GM23248 (cell line): Measurements from ENCODE around the gene EHMT2.

Experiments
- EZH2 ChIP-seq: fragments of 200-600 bp; sonication (generic); IDR thresholded peaks from 2 replicates; pipeline ENCODE4 v1.6.1; 2018; ENCODE audit warnings: antibody characterized with exemption, mild to moderate bottlenecking; ENCODE audit not compliant: insufficient read depth, poor library complexity, severe bottlenecking
- EZH2phosphoT487 ChIP-seq: fragments of 200-600 bp; sonication (generic); IDR thresholded peaks from 2 replicates; pipeline ENCODE4 v1.6.1; 2018; ENCODE audit warnings: antibody characterized with exemption, moderate library complexity, mild to moderate bottlenecking, low read depth; ENCODE audit not compliant: insufficient read depth

DNA sequence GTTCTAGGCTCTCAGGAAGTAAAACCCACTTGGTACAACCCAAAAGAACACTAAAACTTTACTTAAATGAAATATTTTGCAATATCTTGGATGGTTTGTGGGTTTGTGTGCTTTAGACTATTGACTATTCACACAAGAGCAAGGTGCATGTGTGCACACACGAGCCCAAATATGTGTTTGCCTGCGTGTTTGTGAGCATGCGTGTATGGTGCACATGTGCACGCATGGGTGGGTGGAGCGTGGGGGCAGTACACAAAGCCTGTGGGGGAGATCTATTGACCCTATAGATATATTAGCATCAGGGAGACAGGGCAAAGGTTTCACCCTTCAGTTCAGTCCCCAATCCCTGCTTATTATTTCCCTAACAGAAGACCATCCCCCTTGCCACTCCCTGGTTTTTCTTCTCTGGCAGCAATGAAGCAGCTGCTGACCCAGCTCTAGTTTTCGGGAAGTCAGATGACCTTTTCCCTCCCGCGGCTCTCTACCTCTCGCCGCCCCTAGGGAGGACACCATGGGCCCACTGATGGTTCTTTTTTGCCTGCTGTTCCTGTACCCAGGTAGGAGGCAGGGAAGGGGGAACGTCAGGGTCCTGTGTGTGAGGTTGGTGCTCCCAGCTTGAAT lies 29.9 kb upstream of the EHMT2 start, which contains the start of gene C2:
- TF ChIP-seq EZH2, result no peak
- TF ChIP-seq EZH2phosphoT487, result no peak
